AG09319 (cell line): Measurements from ENCODE around the gene FBRSL1.

Experiments
- DNase-seq: peaks from one replicate; pipeline ENCODE4 v3.0.0-alpha.2; 2010; ENCODE audit warnings: low read depth; ENCODE audit errors: extremely low read depth
- CTCF ChIP-seq: IDR thresholded peaks from 2 replicates; pipeline ENCODE4 v1.5.1; 2011; ENCODE audit warnings: low read depth, mild to moderate bottlenecking, inconsistent platforms, low read length, moderate library complexity

The FBRSL1 gene

DNA sequence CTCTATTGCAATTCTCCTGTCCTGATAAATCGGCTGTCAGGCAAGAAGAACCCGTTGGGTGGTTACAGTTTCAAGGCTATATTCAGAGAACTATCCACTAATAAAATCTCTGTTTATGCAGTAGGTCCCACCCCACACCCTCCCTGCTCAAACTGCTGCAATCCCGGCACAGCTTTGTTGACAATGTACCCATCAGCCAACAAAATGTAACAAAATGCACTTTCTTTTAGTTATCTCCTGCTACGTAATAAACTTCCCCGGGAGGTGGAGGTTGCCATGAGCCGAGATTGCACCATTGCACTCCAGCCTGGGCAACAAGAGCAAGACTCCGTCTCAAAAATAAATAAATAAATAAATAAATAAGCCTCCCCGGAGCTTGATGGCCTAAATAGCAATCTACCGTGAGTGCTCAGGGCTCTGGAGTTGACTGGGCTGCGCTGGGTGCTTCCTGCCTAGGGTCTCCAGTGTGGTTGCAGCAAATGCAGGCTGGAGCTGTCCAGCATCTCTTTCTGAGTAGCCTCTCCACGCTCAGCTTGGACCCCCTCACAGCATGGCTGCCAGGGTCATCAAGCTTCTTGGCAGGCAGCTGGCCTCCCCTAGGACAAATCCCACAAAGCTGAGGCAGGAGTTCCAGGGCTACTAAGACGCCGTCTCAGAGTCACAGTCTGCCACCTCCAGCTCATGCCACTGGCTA, 43.2 kb upstream of the FBRSL1 start:
- no peak for DNase-seq
- no peak for TF ChIP-seq CTCF

DNA sequence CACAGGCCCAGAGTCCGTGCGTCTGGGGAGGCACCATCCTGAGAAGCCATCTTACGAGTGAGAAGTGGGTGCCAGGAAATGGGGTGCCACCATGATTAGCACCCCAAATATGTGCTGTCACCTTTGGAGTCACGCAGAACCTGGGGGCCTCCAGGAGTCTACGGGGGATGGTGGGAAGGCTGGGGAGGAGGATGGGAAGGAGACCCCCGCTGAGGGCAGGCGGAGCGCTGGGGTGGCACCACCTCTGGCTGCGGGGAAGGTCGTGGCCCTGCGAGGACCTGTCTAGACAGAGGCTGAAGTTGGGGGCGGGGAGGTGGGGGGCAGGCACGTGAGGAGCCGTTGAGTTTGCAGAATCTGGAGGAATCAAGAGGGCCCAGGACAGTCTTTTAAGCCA, 42.6 kb upstream of the FBRSL1 start:
- TF ChIP-seq CTCF, result no peak
- DNase-seq, result no peak

DNA sequence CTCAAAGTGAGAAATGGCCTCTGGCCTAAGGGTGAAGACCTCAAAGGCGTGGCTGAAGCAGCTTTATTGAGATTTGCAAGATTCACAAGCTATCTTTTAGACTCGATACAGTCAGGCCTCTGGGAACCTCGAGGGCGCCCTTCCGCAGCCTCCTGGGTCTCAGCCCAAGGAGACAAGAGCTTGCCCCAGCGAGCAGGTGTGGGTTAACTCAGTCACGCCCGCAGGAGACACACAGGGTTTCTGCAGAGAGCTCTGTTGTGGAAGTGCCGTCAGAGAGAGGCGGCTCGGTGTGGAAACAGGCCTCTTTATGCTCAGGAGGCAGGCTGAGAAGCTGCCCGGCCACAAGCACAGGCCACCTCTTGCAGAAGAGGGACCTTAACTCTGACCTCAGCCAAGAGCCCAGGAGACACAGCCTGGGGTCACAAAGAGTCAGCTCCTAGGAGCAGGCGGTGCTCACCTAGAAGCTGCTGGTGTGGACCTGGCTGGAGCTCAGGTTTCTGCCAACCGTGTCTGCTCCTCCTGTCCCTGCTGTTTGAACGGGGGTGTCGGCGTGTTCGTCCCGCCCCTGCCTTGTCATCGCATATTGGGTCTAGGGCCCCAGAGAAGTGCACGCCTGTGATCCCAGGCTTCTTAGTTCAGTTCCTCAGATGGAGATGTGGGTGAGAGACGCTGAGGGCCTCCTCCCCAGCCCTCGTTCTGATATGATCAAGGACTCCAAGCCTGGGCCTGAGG, 42.1 kb upstream of the FBRSL1 start:
- DNase-seq, result no peak
- no peak for TF ChIP-seq CTCF

- TF ChIP-seq CTCF, result no peak
- DNase-seq, result no peak
These were observed 41.5 kb upstream of the FBRSL1 start for GRCh38 chr12:132448463-132448820.

DNA sequence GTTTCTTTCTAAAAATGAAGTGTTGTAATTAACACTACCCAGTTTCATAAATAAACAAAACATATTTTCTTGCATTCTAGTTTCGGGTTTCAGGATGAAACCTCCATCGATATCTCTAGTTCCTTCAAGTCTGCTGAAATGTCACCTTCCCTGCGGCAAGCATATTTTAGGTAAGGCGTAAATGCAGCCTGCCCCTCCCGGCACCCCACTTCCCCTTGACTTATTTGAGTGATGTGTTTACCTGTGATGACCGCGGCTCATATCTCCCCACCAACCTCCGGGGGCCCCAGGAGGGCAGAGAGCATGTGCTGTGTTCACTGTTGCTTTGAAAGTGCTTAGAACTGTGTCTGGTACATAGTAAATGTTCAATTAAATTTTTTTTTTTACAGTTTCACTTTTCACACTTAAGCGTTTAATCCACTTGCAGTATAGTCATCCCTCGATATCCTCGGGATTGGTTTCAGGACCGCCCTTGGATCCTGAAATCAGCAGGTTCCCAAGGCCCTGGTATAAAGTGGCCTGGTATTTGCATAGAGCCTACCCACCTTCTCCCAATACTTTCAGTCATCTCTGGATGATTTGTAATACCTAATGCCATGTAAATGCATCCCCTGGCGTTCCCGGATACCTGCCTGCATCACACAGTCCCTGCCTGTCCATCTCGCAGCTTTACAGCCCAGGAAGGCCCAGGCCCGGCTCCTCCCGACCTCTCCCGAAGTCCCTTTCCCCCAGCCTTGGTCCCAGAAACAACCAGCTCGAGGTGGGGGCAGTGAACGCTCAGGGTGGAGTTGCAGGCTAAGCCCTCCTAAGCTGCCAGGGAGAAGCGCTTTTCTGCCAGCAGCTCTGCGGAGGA, 40.2 kb upstream of the FBRSL1 start:
- TF ChIP-seq CTCF, result no peak
- no peak for DNase-seq

DNA sequence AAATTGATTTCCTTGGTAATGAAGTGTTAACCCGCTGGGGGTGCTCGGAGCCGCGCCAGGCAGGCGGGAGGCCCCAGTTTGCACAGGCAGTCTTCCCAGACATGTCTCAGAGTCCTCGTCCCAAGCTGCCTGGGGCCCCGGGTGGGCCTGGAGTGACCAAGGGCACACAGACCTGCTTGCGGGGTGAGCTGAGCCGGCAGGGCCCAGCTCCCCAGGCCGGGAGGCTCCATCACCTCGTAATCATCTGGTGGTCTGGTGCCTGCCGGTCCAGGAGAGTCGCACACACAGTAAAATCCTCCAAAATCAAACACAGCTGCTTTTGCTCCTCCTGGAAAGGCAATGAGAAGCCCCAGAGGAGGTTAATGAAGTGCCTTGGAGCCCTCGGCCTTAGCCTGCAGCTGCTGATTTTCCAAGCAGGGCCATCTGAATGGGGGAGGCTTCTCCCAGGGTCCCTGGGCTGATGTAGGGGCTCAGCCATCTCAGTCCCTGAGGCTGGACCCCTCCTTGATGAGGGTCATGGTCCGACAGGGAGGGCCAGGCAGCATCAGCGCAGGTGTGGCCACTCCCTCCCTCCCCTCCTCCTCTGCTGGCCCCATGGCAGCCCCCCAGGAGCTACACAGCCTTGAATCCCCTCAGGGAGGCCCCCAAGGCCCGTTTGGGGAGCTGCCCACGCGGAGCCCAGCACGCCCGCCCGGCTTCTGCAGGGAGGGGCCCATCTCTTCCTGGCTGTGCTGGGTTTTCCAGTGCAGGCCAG, 39.4 kb upstream of the FBRSL1 start:
- TF ChIP-seq CTCF, result no peak
- DNase-seq, result no peak
